HepG2 (cell line): Measurements from ENCODE around the gene SYMPK. TPM values are rescaled to one million over a fixed set of nuclear protein-coding genes. Genes with fewer than 3 reads are reported as not detected.

Experiments used
- ATAC-seq: fragments of 200-7000 bp; cut with Tn5 transposase; 3 replicates; pipeline ENCODE4 v1.9.1; 2020; ENCODE audit warnings: mild to moderate bottlenecking, moderate library complexity
- BruUV-seq: library from RNA; stranded (reverse); fragments of 400-500 nt; replicated peaks from 2 replicates; lab custom pipeline; 2021; lab: Mats Ljungman, UMichigan
- CTCF ChIA-PET: fragments of 300-600 bp; formaldehyde crosslinking; extraction: SDS; loops from one replicate; lab custom pipeline; 2021; ENCODE audit warnings: low total read pairs, inconsistent platforms, low intra/inter-chr PET ratio; lab: Yijun Ruan, JAX
- POLR2A ChIA-PET: fragments of 350-600 bp; sonication (Branson Sonifier 250); formaldehyde crosslinking; loops from one replicate; lab custom pipeline; 2020; ENCODE audit warnings: antibody characterized with exemption, inconsistent platforms; lab: Yijun Ruan, JAX
- DNase-seq: peaks from one replicate; pipeline ENCODE4 v3.0.0-alpha.2; 2015; ENCODE audit warnings: low spot score
- FAIRE-seq: peaks from 3 replicates; lab custom pipeline; 2011; peaks lifted over from hg19 to GRCh38; lab: Jason Lieb, UNC
- H2AFZ ChIP-seq: one replicate; pipeline ENCODE4 v1.6.1; 2011; ENCODE audit warnings: low read length, inconsistent platforms
- H3K27ac ChIP-seq: fragments of 300-600 bp; 3 replicates; pipeline ENCODE4 v1.8.0; 2011; ENCODE audit warnings: mixed run types, mild to moderate bottlenecking, mixed read lengths, low read length, inconsistent platforms; ENCODE audit not compliant: insufficient read depth; ENCODE audit errors: extremely low read length
- H3K27me3 ChIP-seq, 2 experiments: fragments of 200-600 bp in 1 of 2; 2 replicates in 1 of 2; 3 replicates in 1 of 2; pipeline versions ENCODE4 v1.6.0 to v1.8.0; 2011; ENCODE audit warnings: low read length in 2 of 2, mild to moderate bottlenecking in 2 of 2, moderate library complexity in 2 of 2, inconsistent platforms in 1 of 2; ENCODE audit not compliant: insufficient read depth in 2 of 2, control insufficient read depth in 1 of 2
- H3K36me3 ChIP-seq, 2 experiments: fragments of 200-600 bp in 1 of 2; replicated peaks in 1 of 2; 2 replicates in 1 of 2; 3 replicates in 1 of 2; pipeline versions ENCODE4 v1.5.1 to v1.8.0; 2011; ENCODE audit warnings: low read length in 2 of 2, inconsistent platforms in 1 of 2; ENCODE audit not compliant: insufficient read depth in 2 of 2, control insufficient read depth in 1 of 2
- H3K4me1 ChIP-seq: 2 replicates; pipeline ENCODE4 v1.5.1; 2012; ENCODE audit warnings: low read length, inconsistent platforms; ENCODE audit not compliant: insufficient read depth
- H3K4me2 ChIP-seq: 2 replicates; pipeline ENCODE4 v1.6.0; 2011; ENCODE audit warnings: low read depth, low read length, inconsistent platforms
- H3K4me3 ChIP-seq, 3 experiments: fragments of 200-600 bp in 1 of 3; sonication (generic), shearing (Covaris generic) in 1 of 3; replicated peaks in 1 of 3; 2 replicates each; pipeline ENCODE4 v1.5.1; 2011 to 2016; ENCODE audit warnings: low read length in 3 of 3, inconsistent platforms in 2 of 3, low read depth in 2 of 3, mild to moderate bottlenecking in 2 of 3, control low read depth in 1 of 3, mixed read lengths in 1 of 3; ENCODE audit not compliant: insufficient read depth in 1 of 3
- H3K79me2 ChIP-seq: one replicate; pipeline ENCODE4 v1.6.1; 2011; ENCODE audit warnings: low read length, inconsistent platforms; ENCODE audit not compliant: insufficient read depth
- H3K9ac ChIP-seq: 2 replicates; pipeline ENCODE4 v1.6.0; 2011; ENCODE audit warnings: mild to moderate bottlenecking, low read depth, low read length, inconsistent platforms; ENCODE audit not compliant: insufficient read depth
- H3K9me3 ChIP-seq: 2 replicates; pipeline ENCODE4 v1.5.1; 2012; ENCODE audit warnings: mild to moderate bottlenecking, low read length
- H4K20me1 ChIP-seq: 2 replicates; pipeline ENCODE4 v1.6.0; 2011; ENCODE audit warnings: inconsistent platforms, mild to moderate bottlenecking, low read length, moderate library complexity; ENCODE audit not compliant: insufficient read depth
- CBX5 ChIP-seq: sonication (generic); formaldehyde crosslinking; IDR thresholded peaks from 2 replicates; pipeline ENCODE4 v1.4.0; 2020; ENCODE audit warnings: missing genetic modification reagents, borderline replicate concordance
- JDP2 ChIP-seq: sonication (generic); formaldehyde crosslinking; IDR thresholded peaks from 2 replicates; pipeline ENCODE4 v1.8.1; 2022; ENCODE audit warnings: missing genetic modification reagents, borderline replicate concordance
- NR1H2 ChIP-seq: sonication (generic); formaldehyde crosslinking; IDR thresholded peaks from 2 replicates; pipeline ENCODE4 v1.8.1; 2022; ENCODE audit warnings: low read depth, missing genetic modification reagents, borderline replicate concordance
- THYN1 ChIP-seq: sonication (generic); formaldehyde crosslinking; IDR thresholded peaks from 2 replicates; pipeline ENCODE4 v1.8.1; 2023; ENCODE audit warnings: low read depth, mild to moderate bottlenecking, moderate library complexity, missing genetic modification reagents, borderline replicate concordance
- ZBTB21 ChIP-seq: sonication (generic); formaldehyde crosslinking; IDR thresholded peaks from 2 replicates; pipeline ENCODE4 v1.4.0; 2020; ENCODE audit warnings: missing genetic modification reagents
- ZNF7 ChIP-seq: IDR thresholded peaks from 2 replicates; pipeline ENCODE4 v1.6.1; 2016; ENCODE audit warnings: missing biosample characterization, missing genetic modification reagents
- WGBS: methylation state at CpG from one replicate; pipeline ENCODE4 v1.1.6; 2017; ENCODE audit warnings: low lambda C conversion rate; 5-methylcytosine and 5-hydroxymethylcytosine counted together
- in situ Hi-C: cut with HindIII; loops from 2 replicates; pipeline ENCODE4 v1.10.0; 2017; ENCODE audit warnings: low pct_unique_long_range_greater_than_20kb; ENCODE audit not compliant: extremely low pct_ligation_motif_present
- intact Hi-C: fragments of 100-400 bp; cut with micrococcal nuclease; formaldehyde crosslinking; loops from one replicate; pipeline ENCODE4 v1.10.0; 2022; ENCODE audit not compliant: unreplicated experiment
- polyA plus RNA-seq, 8 experiments: library from polyadenylated mRNA; depleted of rRNA in 3 of 8; stranded (reverse) in 7 of 8; unstranded in 1 of 8; fragments of >200 nt; fragmentation: Illumina TruSeq in 4 of 8; extraction: Trizol in 4 of 8; gene quantifications; 2 replicates each; pipeline versions ENCODE4 v1.2.1 to v1.2.3, GENCODE V29; 2011 to 2016; ENCODE audit warnings: low read depth in 4 of 8, missing spikeins in 1 of 8, mixed read lengths in 1 of 8; ENCODE audit not compliant: insufficient read depth in 1 of 8
- total RNA-seq, 5 experiments: library from RNA; depleted of rRNA; stranded (reverse); fragments of >200 nt; fragmentation: Illumina TruSeq; extraction: Trizol; gene quantifications; 2 replicates each; pipeline ENCODE4 v1.2.3, GENCODE V29; 2016; ENCODE audit warnings: low read depth in 1 of 5
- TF ChIP-seq, protein P1 (sequence below): sonication (generic); formaldehyde crosslinking; IDR thresholded peaks from 2 replicates; pipeline ENCODE4 v1.4.0; 2020; ENCODE audit warnings: mild to moderate bottlenecking, missing genetic modification reagents
- TF ChIP-seq, protein P2 (sequence below): sonication (generic); formaldehyde crosslinking; IDR thresholded peaks from 2 replicates; pipeline ENCODE4 v1.4.0; 2020; ENCODE audit warnings: missing genetic modification reagents
- TF ChIP-seq, protein P3 (sequence below): sonication (generic); formaldehyde crosslinking; IDR thresholded peaks from 2 replicates; pipeline ENCODE4 v1.5.0; 2020; ENCODE audit warnings: mild to moderate bottlenecking, missing genetic modification reagents, borderline replicate concordance
- TF ChIP-seq, protein P4 (sequence below): IDR thresholded peaks from 2 replicates; pipeline ENCODE4 v1.6.1; 2016; ENCODE audit warnings: mild to moderate bottlenecking

Gene SYMPK
- total and polyA plus RNA-seq, 2 of the 13 experiments (the other 11 are each of a cell fraction or from before 2014, with no cell fraction given): 21.9 to 55.7 TPM

- TF ChIP-seq, protein P1, sequence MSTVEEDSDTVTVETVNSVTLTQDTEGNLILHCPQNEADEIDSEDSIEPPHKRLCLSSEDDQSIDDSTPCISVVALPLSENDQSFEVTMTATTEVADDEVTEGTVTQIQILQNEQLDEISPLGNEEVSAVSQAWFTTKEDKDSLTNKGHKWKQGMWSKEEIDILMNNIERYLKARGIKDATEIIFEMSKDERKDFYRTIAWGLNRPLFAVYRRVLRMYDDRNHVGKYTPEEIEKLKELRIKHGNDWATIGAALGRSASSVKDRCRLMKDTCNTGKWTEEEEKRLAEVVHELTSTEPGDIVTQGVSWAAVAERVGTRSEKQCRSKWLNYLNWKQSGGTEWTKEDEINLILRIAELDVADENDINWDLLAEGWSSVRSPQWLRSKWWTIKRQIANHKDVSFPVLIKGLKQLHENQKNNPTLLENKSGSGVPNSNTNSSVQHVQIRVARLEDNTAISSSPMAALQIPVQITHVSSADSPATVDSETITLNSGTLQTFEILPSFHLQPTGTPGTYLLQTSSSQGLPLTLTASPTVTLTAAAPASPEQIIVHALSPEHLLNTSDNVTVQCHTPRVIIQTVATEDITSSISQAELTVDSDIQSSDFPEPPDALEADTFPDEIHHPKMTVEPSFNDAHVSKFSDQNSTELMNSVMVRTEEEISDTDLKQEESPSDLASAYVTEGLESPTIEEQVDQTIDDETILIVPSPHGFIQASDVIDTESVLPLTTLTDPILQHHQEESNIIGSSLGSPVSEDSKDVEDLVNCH (CRISPR knock-in tag): no peak
- TF ChIP-seq ZBTB21 (CRISPR knock-in tag): no peak
- TF ChIP-seq JDP2: no peak
- TF ChIP-seq CBX5 (CRISPR knock-in tag): no peak
- TF ChIP-seq, protein P2, sequence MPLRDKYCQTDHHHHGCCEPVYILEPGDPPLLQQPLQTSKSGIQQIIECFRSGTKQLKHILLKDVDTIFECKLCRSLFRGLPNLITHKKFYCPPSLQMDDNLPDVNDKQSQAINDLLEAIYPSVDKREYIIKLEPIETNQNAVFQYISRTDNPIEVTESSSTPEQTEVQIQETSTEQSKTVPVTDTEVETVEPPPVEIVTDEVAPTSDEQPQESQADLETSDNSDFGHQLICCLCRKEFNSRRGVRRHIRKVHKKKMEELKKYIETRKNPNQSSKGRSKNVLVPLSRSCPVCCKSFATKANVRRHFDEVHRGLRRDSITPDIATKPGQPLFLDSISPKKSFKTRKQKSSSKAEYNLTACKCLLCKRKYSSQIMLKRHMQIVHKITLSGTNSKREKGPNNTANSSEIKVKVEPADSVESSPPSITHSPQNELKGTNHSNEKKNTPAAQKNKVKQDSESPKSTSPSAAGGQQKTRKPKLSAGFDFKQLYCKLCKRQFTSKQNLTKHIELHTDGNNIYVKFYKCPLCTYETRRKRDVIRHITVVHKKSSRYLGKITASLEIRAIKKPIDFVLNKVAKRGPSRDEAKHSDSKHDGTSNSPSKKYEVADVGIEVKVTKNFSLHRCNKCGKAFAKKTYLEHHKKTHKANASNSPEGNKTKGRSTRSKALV: no peak
- no peak for TF ChIP-seq NR1H2 (CRISPR knock-in tag)
Observed at GRCh38 chr19:45901432-45901911, 38.5 kb upstream of the SYMPK start (continued).

GRCh38 chr19:45900738-45901431 lies 37.9 kb upstream of the SYMPK start:
- no TSS peak for BruUV-seq
- Histone ChIP-seq H3K27me3 (peaks cover 0 to 3% of the 10 kb centered on the region in 2 experiments; a peak in 2 of 5 replicates), H2AFZ (no peak overlapping the region), H4K20me1 (no peaks in the 10 kb centered on the region), H3K36me3 (peaks cover 1 to 13% of the 10 kb centered on the region in 2 experiments; a peak in 3 of 5 replicates), H3K27ac (peak overlapping the region; percentile 90), H3K4me3 (peak overlapping the region; percentile 63 to 87 (median 83); a peak in 5 of 6 replicates), H3K4me2 (peak overlapping the region; percentile 86), H3K9me3 (no peaks in the 10 kb centered on the region), H3K4me1 (peaks cover 48% of the 10 kb centered on the region), H3K9ac (peak overlapping the region; percentile 79), H3K79me2 (peaks cover 17% of the 10 kb centered on the region)
- WGBS: 58% methylated on average over 21 of the region's 22 CpGs
- 0 out of 3 replicates have a peak, but pooled peaks have one; percentile 4 for ATAC-seq
- in situ Hi-C loops (loop anchor here (10.0 kb wide), 1 partner anchor 174 kb away; no protein-coding TSS in a partner anchor), intact Hi-C loops (no loop called here)
- FAIRE-seq: peak; percentile 40
- POLR2A ChIA-PET: interaction anchor here (2.2 to 3.4 kb wide), 3 partner anchors 15 to 37 kb away, joined by 13 to 24 read pairs (median 23); partner anchors contain the start of genes FOXA3, IRF2BP1 and SYMPK
- no peak for DNase-seq
- CTCF ChIA-PET: interaction anchor here (0.8 kb wide), 1 partner anchor 84 kb away, joined by 3 read pairs; no protein-coding TSS in a partner anchor
- TF ChIP-seq THYN1 (CRISPR knock-in tag) (no peak), ZNF7 (peak; percentile 62; the same call in 1 of the 2 replicates)
- TF ChIP-seq, protein P3, sequence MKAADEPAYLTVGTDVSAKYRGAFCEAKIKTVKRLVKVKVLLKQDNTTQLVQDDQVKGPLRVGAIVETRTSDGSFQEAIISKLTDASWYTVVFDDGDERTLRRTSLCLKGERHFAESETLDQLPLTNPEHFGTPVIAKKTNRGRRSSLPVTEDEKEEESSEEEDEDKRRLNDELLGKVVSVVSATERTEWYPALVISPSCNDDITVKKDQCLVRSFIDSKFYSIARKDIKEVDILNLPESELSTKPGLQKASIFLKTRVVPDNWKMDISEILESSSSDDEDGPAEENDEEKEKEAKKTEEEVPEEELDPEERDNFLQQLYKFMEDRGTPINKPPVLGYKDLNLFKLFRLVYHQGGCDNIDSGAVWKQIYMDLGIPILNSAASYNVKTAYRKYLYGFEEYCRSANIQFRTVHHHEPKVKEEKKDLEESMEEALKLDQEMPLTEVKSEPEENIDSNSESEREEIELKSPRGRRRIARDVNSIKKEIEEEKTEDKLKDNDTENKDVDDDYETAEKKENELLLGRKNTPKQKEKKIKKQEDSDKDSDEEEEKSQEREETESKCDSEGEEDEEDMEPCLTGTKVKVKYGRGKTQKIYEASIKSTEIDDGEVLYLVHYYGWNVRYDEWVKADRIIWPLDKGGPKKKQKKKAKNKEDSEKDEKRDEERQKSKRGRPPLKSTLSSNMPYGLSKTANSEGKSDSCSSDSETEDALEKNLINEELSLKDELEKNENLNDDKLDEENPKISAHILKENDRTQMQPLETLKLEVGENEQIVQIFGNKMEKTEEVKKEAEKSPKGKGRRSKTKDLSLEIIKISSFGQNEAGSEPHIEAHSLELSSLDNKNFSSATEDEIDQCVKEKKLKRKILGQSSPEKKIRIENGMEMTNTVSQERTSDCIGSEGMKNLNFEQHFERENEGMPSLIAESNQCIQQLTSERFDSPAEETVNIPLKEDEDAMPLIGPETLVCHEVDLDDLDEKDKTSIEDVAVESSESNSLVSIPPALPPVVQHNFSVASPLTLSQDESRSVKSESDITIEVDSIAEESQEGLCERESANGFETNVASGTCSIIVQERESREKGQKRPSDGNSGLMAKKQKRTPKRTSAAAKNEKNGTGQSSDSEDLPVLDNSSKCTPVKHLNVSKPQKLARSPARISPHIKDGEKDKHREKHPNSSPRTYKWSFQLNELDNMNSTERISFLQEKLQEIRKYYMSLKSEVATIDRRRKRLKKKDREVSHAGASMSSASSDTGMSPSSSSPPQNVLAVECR (CRISPR knock-in tag): peak; percentile 44; the same call in 1 of the 2 replicates
- TF ChIP-seq, protein P4, sequence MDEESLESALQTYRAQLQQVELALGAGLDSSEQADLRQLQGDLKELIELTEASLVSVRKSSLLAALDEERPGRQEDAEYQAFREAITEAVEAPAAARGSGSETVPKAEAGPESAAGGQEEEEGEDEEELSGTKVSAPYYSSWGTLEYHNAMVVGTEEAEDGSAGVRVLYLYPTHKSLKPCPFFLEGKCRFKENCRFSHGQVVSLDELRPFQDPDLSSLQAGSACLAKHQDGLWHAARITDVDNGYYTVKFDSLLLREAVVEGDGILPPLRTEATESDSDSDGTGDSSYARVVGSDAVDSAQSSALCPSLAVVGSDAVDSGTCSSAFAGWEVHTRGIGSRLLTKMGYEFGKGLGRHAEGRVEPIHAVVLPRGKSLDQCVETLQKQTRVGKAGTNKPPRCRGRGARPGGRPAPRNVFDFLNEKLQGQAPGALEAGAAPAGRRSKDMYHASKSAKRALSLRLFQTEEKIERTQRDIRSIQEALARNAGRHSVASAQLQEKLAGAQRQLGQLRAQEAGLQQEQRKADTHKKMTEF: peak; percentile 27; the same call in 1 of the 2 replicates
